Frontal cortex (tissue), 4 donors: Measurements from ENCODE around the gene IGFBP3. TPM values are rescaled to one million over a fixed set of nuclear protein-coding genes. Genes with fewer than 3 reads are reported as not detected.

Source experiments
- DNase-seq, 2 donors: peaks; one replicate each; pipeline ENCODE4 v3.0.0; 2012; ENCODE audit warnings: low spot score in 2 of 2
- FAIRE-seq: peaks from 2 replicates; lab custom pipeline; 2012; peaks lifted over from hg19 to GRCh38; lab: Jason Lieb, UNC
- total RNA-seq: library from RNA; depleted of rRNA; stranded (reverse); fragments of >200 nt; gene quantifications from one replicate; pipeline ENCODE4 v1.2.3, GENCODE V29; 2014
- donor health status: control.
- donor health status: control.
- donor health status: control.

IGFBP3 gene
- total RNA-seq, 1 donor from 2014 or later, result 6.1 TPM

GRCh38 chr7:45880433-45880860 lies 40.6 kb downstream of the IGFBP3 start:
- DNase-seq, result no peak
- FAIRE-seq, result no peak

- DNase-seq (no peak), FAIRE-seq (no peak)
Measured at GRCh38 chr7:45878457-45879144, 42.5 kb downstream of the IGFBP3 start.

- DNase-seq, result no peak
Measured at GRCh38 chr7:45876519-45876918, 44.6 kb downstream of the IGFBP3 start.

GRCh38 chr7:45874408-45875131 lies 46.5 kb downstream of the IGFBP3 start:
- DNase-seq (no peak), FAIRE-seq (no peak)

More at GRCh38 chr7:45876519-45876918, 44.6 kb downstream of the IGFBP3 start:
- no peak for FAIRE-seq

- FAIRE-seq (no peak), DNase-seq (no peak)
Measured at GRCh38 chr7:45873355-45873754, 47.7 kb downstream of the IGFBP3 start.

GRCh38 chr7:45873035-45873354 lies 48.1 kb downstream of the IGFBP3 start, which contains the start of gene CCDC201:
Gene CCDC201, minus strand, starts transcription at chr7:45873082. Its CDS starts 75 bp downstream, at chr7:45873007.
- FAIRE-seq (no peak), DNase-seq (no peak)

- FAIRE-seq (no peak), DNase-seq (no peak)
Measured at GRCh38 chr7:45872116-45873034, 48.7 kb downstream of the IGFBP3 start.

- DNase-seq (no peak), FAIRE-seq (no peak)
Measured at GRCh38 chr7:45869426-45869825, 51.6 kb downstream of the IGFBP3 start.

- FAIRE-seq (no peak), DNase-seq (no peak)
Measured at GRCh38 chr7:45867471-45867870, 53.6 kb downstream of the IGFBP3 start.

GRCh38 chr7:45865594-45866410 lies 55.3 kb downstream of the IGFBP3 start:
- no peak for FAIRE-seq
- DNase-seq, result no peak

- DNase-seq, result no peak
- FAIRE-seq, result no peak
Measured at GRCh38 chr7:45863715-45864114, 57.4 kb downstream of the IGFBP3 start.

Other genes with a start within 250 kb of the IGFBP3 start
- not detected for gene CCDC201, start 48.2 kb downstream of the IGFBP3 start, total RNA-seq
- not detected for gene IGFBP1, start 32.8 kb downstream of the IGFBP3 start, total RNA-seq